K562 (cell line): Measurements from ENCODE around the gene VPS37B. TPM values are rescaled to one million over a fixed set of nuclear protein-coding genes. Genes with fewer than 3 reads are reported as not detected.

Experiments
- CREB1 ChIP-seq, 2 experiments: sonication (generic) in 1 of 2; formaldehyde crosslinking in 1 of 2; IDR thresholded peaks; 2 replicates each; pipeline versions ENCODE4 v1.6.1 to v1.8.0; 2012 to 2022; ENCODE audit warnings: inconsistent platforms in 1 of 2, mild to moderate bottlenecking in 1 of 2, missing genetic modification reagents in 1 of 2, moderate library complexity in 1 of 2
- CTCF ChIP-seq, 3 experiments: IDR thresholded peaks in 2 of 3; conservative IDR thresholded peaks in 1 of 3; 2 replicates each; pipeline ENCODE4 v1.5.1; 2011 to 2012; ENCODE audit warnings: low read length in 3 of 3, mild to moderate bottlenecking in 3 of 3, control low read depth in 2 of 3, improper control_type of control experiment in 1 of 3, inconsistent platforms in 1 of 3, low read depth in 1 of 3, mixed read lengths in 1 of 3, moderate library complexity in 1 of 3; ENCODE audit not compliant: insufficient read depth in 2 of 3
- ETS1 ChIP-seq: conservative IDR thresholded peaks from 2 replicates; pipeline ENCODE4 v1.6.1; 2011; ENCODE audit warnings: low read depth, mild to moderate bottlenecking, low read length; ENCODE audit not compliant: control insufficient read depth
- FOXA1 ChIP-seq: fragments of 450-650 bp; IDR thresholded peaks from 2 replicates; pipeline ENCODE4 v1.6.1; 2016; ENCODE audit warnings: mild to moderate bottlenecking, borderline replicate concordance
- FOXK2 ChIP-seq, 2 experiments: fragments of 450-650 bp; IDR thresholded peaks in 1 of 2; conservative IDR thresholded peaks in 1 of 2; 2 replicates each; pipeline ENCODE4 v1.6.1; 2016; ENCODE audit warnings: low read depth in 2 of 2, mild to moderate bottlenecking in 1 of 2
- MEF2A ChIP-seq: IDR thresholded peaks from 2 replicates; pipeline ENCODE4 v1.6.1; 2011; ENCODE audit warnings: low read depth, mild to moderate bottlenecking, low read length, moderate library complexity; ENCODE audit not compliant: control insufficient read depth
- REST ChIP-seq, 2 experiments: fragments of 450-650 bp; formaldehyde crosslinking in 1 of 2; IDR thresholded peaks; 2 replicates each; pipeline versions ENCODE4 v1.4.0 to v1.6.1; 2014 to 2020; ENCODE audit warnings: mild to moderate bottlenecking in 2 of 2, borderline replicate concordance in 1 of 2, low read depth in 1 of 2
- TAF15 ChIP-seq: fragments of 200-400 bp; formaldehyde crosslinking; IDR thresholded peaks from 2 replicates; pipeline ENCODE4 v1.6.1; 2017; ENCODE audit warnings: mild to moderate bottlenecking, low read depth, low read length, moderate library complexity
- XRCC5 ChIP-seq: fragments of 200-400 bp; formaldehyde crosslinking; IDR thresholded peaks from 2 replicates; pipeline ENCODE4 v1.6.1; 2017; ENCODE audit warnings: low read depth, mild to moderate bottlenecking, low read length
- ZBTB17 ChIP-seq: fragments of 450-650 bp; formaldehyde crosslinking; IDR thresholded peaks from 2 replicates; pipeline ENCODE4 v1.4.0; 2020; ENCODE audit warnings: mild to moderate bottlenecking
- ZNF444 ChIP-seq: fragments of 250-450 bp; sonication (Bioruptor Pico); IDR thresholded peaks from 2 replicates; pipeline ENCODE4 v1.4.0; 2020; ENCODE audit warnings: mild to moderate bottlenecking, moderate library complexity
- ZNF655 ChIP-seq: fragments of 250-450 bp; sonication (Bioruptor Pico); IDR thresholded peaks from 2 replicates; pipeline ENCODE4 v1.5.0; 2021
- polyA plus RNA-seq, 8 experiments: library from polyadenylated mRNA; depleted of rRNA in 4 of 8; stranded (reverse) in 5 of 8; unstranded in 3 of 8; fragments of >200 nt; fragmentation: Nextera tagmentation in 2 of 8; fragmentation: Illumina TruSeq in 1 of 8; extraction: Ambion mirVana in 2 of 8; extraction: Trizol in 1 of 8; gene quantifications; 2 replicates each; pipeline versions ENCODE4 v1.2.1 to v1.2.3, GENCODE V29; 2011 to 2014; ENCODE audit warnings: inconsistent platforms in 1 of 8, missing spikeins in 1 of 8
- total RNA-seq, 7 experiments: library from RNA; depleted of rRNA in 6 of 7; stranded (reverse); fragments of >200 nt in 6 of 7; fragmentation: Illumina TruSeq in 2 of 7; extraction: Trizol in 2 of 7; gene quantifications; 2 replicates each; pipeline versions ENCODE4 v1.2.1 to v1.2.3, GENCODE V29; 2011 to 2021; ENCODE audit warnings: low replicate concordance in 1 of 7

VPS37B gene
- total and polyA plus RNA-seq, 9 of the 15 experiments (the other 6 are each of a cell fraction or from before 2014, with no cell fraction given): 0.28 to 37.4 (median 17.9) TPM

- TF ChIP-seq CTCF (IDR thresholded peaks at IDR 0.05 in 2 of 3, conservative IDR thresholded peaks at IDR 0.05 in 1 of 3; ENCODE audit: insufficient read depth in 2 of 3, low read depth in 1 of 3, low read length in 3 of 3): peak; percentile 86 to 90 (median 90)
- TF ChIP-seq ZBTB17 (CRISPR knock-in tag): 0 out of 2 replicates have a peak, but pooled peaks have one; percentile 36
- TF ChIP-seq FOXA1: no peak
- no peak for TF ChIP-seq ZNF444 (CRISPR knock-in tag)
- no peak for TF ChIP-seq ZNF655 (CRISPR knock-in tag)
- TF ChIP-seq XRCC5: 0 out of 2 replicates have a peak, but pooled peaks have one; percentile 53
- no peak for TF ChIP-seq FOXK2 (conservative IDR thresholded peaks at IDR 0.05 in 1 of 2, IDR thresholded peaks at IDR 0.05 in 1 of 2; ENCODE audit: low read depth in 2 of 2)
- no peak for TF ChIP-seq CREB1 (IDR thresholded peaks at IDR 0.05)
- peak; percentile 26; the same call in 1 of the 2 replicates for TF ChIP-seq CREB1 (CRISPR knock-in tag; IDR thresholded peaks at IDR 0.05)
- peak; percentile 87 for TF ChIP-seq REST (IDR thresholded peaks at IDR 0.05; ENCODE audit: borderline replicate concordance)
- TF ChIP-seq REST (CRISPR knock-in tag; IDR thresholded peaks at IDR 0.05; ENCODE audit: low read depth): no peak
- no peak for TF ChIP-seq MEF2A
- TF ChIP-seq ETS1: no peak
- TF ChIP-seq TAF15: no peak
Observed at GRCh38 chr12:122860040-122860853, 35.7 kb downstream of the VPS37B start (continued).
